DMS53 treated with DMSO at 0.1 percent for 48 hours (cell line): Measurements from ENCODE around the gene DTX4.
A peak's percentile ranks its signal among the peaks of the same experiment; 100 is the strongest.

Source experiments
- DNase-seq: peaks from one replicate; lab custom pipeline; 2025; ENCODE audit not compliant: unreplicated experiment; lab: John Stamatoyannopoulos, UW

DTX4 gene

DNA sequence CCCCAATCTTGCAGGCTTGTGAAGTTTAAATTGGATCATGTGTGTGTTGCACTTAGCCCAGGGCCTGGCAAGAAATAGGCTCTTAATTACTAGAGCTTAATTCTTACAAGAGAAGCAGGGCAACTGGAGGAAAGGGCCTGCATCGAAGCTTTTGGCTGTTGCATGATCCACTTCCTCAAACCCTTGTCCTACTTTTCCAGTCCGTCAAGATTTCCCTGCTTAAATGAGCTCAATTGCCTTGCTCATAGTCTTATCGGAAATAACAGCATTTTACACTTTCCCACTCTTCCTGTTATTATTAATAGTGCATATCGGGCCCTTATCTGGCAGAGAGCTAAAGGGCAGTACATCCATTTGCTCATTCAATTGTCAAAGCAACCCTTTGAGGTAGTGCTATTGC lies 18.1 kb downstream of the DTX4 start:
- DNase-seq = no peak

DNA sequence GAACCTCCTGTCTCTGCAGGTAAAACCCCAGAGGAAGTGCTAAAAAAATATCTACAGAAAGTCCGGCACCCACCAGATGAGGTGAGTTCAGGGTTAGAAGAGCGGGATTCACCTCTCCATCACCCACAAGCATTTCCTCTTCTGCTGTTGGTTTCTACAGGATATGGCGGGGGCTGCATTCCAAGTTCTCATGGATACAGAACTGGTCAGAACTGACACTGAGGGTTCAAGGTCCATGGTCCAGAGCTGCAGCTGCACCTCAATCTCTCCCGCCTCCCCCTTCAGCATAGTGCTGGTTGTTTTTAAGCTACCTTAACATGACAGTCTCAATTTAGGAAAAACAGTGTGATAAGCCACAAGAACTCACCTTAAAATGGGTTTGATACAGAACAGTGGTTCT lies 19.2 kb downstream of the DTX4 start:
- no peak for DNase-seq

DNA sequence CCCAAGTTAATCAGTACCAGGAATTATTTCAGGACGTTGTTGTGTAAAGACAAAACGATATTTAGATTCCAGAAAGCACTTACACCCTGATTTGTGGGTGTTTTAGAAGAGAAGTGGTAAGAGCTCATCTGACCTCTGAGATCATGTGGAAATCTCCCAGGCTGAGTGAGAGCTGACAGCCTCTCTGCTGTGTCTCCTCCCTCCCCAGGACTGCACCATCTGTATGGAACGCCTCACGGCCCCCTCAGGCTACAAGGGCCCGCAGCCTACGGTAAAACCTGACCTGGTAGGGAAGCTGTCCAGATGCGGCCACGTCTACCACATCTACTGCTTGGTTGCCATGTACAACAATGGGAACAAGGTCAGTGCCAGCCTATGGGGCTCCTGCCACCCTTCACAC lies 20.0 kb downstream of the DTX4 start:
- DNase-seq = no peak

DNA sequence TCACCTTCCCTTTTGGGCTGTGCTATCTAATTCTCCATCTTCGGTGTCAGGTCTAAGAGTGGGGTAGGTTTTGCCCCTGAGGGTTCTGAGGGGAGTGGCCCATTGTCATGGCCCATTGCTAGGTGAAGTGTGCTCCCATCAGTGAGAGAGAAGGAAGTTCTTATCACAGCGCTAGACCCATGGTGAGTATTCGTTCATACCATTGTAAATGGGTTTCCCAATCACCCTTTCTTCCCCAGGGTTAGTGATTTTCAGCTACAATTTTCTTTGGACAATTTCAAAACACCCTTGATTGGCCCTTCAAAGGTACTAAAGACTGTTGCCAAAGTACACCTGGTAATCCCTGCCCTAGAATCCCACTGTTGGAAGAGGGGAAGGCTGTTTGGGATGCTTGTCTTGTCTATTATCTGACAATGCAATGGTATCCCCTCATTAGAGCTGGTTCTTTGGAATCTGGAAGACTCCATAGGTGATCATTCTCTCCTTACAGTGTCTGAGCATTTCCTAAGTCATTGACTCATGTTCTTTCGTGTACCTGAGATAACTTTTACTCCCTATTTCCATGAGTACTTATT lies 20.6 kb downstream of the DTX4 start:
- DNase-seq = no peak

DNA sequence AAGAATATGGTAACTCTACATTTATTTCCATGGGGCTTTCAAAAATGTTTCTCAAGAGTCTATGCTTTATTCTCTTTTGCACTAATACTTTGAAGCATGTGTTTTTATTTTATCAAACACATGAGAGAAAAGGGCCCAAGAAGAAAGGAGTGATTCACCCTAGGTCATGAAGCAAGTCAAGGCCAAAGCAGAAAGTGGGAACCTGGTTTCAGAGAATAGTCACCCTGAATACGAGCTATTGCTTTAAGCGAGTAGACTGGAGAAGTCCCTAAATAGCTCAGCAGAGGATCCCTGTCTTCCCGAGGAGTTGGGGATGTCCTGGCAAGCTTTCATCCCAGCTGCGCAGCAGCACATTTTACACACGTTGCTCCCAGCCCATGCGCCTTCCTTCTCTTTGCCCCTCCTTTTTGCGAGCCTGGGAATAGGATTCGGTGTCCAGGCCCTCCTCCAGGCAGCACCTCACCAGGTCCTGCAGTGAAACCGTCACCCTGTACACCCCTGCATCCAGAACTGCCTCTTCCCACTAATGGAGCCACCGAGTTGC lies 21.7 kb downstream of the DTX4 start:
- no peak for DNase-seq

DNA sequence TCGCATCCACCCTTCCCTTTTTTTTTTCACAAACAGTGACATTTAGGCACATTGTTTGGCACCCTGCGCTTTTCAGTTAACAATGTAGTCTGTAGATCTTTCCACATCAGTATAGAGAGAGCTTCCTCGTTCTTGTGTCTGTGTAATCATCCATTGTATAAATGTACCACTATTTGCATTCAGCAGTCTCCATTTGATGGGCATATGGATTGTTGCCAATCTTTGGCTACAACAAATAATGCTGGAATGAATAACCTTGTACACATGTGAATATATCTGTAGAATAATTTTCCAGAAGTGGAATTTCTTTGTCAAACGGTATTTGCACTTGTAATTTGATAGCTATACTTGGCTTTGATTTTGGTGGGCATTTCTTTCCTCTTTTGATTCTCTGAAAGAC lies 23.7 kb downstream of the DTX4 start:
- DNase-seq = no peak

DNA sequence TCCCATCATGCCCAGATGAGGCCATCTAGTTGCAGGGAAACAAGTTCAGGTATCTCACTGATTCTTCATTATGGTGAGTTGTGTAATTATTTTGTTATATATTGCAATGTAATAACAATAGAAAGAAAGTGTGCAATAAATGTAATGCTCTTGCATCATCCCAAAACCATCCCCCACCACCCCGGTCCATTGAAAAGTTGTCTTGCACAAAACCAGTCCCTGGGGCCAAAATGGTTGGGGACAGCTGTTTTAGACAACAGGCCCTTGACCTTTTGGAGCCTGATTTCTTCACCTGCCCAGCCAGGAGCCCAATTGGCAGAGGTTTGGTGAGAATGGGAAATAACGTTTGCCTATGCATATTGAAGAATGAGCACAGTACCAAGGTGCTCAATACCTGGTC lies 24.8 kb downstream of the DTX4 start:
- DNase-seq = no peak

DNA sequence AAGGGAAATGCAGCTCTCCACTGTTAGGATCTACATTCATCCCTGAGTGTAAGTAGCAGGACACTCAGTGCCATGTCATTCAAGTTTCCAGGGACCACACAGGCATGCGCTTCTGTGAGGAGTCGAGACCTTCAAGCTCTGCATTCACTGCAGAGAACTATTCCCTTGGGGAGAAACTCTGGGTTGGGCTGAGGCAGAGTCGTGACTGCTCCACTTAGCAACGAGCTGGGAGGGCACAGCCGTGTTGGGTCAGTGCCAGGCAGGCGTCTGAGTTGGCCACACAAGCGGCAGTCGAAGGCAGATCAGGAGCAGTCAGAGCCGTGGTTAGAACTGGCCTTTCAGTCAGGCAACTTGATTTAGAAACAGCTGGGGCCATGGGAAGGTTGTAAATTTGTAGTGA lies 26.1 kb downstream of the DTX4 start:
- DNase-seq = no peak

DNA sequence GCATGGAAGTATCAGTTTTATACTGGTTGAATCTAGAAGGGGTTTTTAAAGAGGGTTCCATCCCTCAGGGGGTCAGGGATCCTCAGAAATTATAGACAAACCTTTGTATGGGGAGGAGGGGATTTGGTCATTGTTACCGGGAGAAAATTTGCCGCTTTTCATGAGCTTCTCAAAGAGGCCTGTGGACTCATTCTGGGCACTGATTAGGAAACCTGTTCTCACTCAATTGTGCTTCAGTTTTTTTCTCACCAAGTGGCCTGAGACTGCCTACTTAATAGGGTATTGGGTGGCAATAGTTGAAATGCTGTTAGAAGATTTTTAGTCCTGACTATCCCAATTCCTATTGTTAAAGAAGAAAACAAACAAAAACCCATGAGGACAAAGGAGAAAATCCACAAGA lies 26.8 kb downstream of the DTX4 start:
- DNase-seq = no peak

DNA sequence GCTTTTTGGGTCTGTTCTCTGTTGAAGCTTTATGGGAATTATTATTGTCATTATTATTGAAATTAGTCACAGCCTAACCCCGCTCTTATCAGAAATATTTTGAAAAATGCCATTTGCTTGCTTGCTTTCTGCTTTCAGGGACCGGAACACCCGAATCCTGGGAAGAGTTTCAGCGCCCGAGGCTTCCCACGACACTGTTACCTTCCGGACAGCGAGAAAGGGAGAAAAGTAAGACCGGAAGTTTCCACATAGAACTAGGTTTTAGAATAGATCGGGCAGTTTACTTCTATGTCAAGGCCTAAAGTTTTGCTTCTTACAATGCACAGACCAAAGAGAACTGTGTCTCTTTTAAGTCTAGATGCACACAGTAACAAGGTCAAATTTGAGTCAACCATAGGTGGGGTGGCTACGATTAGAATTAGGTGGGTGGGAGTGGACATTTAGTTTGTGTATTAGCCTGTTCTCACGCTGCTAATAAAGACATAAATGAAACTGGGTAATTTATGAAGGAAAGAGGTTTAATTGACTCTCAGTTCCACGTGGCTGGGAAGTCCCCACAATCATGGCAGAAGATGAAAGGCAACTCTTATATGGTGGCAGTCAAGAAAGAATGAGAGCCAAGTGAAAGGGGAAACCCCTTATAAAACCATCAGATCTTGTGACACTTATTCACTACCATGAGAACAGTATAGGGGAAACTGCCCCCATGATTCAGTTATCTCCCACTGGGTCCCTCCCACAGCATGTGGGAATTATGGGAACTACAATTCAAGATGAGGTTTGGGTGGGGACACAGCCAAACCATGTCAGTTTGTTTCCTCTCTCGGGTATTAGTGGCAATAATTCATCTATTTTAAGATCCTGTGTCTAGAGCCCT lies 27.9 kb downstream of the DTX4 start:
- DNase-seq = no peak

DNA sequence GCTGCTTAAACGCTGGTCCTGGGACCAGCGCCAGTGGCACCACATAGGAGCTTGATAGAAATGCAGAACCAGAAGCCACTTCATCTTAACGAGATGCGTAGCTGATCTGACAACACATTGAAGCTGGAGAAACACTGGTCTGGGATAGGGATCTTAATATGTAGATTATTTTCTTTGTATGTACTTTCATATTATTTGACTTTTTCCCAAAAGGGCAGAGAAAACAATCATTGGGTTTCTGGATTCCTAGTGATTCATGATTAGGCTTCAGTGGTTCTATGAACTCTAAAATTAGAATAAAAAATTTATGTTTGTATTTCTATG lies 28.5 kb downstream of the DTX4 start:
- no peak for DNase-seq

DNA sequence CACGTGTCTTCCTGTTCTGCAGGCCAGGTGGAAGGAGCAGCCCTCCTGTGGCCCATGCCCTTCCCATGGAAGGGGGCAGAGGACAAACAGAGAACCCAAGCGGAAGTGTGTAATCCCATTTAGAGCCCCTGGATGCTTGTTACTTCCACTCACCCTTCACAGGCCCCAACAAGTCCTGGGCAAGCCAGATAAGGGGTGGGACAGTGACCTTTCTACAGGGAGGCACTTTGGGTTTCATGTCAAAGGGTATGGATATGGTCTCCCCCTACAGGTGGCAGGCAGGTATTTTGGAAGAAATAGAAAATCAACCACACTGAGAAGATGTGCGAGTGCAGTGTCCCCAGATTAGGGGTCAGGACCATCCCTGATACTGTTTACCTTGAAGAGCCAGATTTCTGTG lies 29.4 kb downstream of the DTX4 start:
- DNase-seq = no peak

DNA sequence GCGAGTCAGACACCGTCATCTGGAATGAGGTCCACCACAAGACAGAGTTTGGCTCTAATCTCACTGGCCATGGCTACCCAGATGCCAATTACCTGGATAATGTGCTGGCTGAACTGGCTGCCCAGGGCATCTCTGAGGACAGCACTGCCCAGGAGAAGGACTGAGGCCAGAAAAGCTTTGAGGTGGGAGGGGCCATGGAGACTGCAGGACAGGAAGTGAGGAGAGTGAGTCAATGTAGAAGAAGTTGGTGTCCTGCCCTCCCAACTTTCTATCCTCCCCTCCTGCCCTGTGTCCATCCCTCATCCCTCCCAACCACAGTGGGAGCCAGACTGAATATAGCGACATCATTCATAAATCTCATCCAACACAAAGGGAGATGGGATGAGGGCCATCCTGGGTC lies 32.8 kb downstream of the DTX4 start:
- DNase-seq = no peak

DNA sequence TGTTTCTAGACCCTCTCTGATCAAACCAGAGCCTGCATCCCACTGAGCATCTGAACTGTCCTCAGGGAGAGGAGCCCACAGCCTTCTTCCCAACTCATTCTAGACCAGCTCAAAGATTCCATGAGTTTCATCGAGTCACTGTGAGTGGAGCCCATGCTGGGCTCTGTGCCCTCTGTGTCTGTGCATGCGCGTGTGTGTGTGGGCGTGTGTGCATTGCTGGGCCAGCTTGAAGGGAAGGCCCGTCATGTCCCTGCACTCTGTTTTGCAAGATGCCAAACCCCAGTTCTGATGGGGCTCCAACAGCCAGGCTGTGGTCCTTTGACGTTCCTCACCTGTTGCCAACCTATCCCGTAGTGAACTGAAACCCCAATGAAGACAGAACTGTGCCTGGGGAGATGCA lies 33.7 kb downstream of the DTX4 start:
- DNase-seq = no peak

DNA sequence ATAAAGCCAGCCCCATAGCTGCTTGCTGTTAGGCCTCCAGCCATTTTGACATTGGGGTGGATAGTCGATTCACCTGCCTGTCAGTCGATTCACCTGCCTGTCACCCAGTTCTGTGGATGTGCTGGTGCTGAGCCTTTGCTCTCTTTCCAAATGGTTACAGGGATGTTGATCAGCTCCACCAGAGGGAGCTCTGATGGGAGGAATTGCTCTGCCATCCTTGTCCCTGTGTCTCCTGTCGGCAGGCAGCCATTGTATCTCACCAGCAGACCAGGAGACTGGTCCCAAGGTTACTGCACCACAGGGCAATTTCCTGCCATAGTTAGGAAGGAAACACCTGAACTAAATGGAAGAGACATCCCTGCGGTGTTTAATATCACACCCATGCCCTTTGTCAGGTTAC lies 34.7 kb downstream of the DTX4 start:
- peak; percentile 6 for DNase-seq

DNA sequence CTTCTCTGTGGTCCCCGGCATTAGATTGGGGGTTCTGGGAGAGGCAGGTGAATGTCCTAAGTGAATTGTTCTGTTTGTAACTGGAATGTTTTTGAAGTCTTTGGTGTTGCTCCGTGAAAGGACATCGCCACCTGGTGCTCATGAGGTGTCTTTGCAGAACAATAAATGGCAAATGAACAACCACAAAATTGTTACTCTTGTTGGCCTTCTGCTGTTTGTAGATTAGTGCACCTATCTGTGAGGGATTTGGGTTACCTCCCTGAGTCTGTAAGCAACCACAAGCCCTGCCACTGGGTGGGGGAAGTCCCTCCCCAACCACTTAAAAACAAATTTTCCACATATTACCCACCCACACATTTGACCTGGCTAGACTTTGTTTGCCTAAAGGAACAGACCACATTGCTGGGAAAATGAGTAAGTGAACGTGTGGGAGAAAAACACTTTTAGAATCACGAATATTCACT lies 36.1 kb downstream of the DTX4 start:
- peak; percentile 32 for DNase-seq

DNA sequence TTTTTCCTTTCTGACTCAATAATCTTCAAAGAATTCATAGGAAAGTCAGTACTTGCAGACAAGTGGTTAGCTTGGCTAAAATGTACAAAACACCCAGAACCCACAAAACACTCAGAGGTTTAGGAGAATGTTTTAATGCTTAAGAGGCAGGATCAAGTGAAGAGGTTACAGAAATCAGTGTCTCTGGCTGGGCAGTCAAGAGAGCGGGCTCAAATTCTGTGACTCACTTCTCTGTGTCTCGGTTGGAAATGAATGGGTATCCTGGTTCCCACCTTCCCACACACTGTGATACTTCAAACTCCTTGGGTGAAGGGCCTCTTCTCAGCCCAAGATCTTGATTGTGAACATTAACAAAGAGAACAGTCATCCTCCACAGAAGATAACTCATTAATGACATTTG lies 37.0 kb downstream of the DTX4 start:
- no peak for DNase-seq

DNA sequence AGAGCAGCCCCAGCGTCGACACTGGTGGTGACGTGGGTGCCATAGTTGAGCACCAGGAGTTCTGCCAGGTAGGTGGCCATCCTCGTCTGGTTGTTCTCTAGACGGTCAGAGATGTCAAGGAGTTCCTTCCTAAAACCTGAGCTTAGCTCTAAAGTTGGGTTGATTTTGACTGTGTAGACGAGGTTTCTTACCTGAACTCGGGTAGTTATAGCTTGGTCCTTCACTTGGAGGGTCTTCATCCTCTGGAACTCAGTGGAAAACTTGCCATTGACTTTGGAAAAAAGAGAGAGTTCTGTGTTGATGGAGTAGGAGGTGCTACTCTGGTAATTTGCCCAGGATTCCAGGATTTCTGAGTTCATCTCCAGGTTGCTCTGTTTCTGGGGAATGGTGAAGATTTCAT lies 40.3 kb downstream of the DTX4 start:
- DNase-seq = no peak

DNA sequence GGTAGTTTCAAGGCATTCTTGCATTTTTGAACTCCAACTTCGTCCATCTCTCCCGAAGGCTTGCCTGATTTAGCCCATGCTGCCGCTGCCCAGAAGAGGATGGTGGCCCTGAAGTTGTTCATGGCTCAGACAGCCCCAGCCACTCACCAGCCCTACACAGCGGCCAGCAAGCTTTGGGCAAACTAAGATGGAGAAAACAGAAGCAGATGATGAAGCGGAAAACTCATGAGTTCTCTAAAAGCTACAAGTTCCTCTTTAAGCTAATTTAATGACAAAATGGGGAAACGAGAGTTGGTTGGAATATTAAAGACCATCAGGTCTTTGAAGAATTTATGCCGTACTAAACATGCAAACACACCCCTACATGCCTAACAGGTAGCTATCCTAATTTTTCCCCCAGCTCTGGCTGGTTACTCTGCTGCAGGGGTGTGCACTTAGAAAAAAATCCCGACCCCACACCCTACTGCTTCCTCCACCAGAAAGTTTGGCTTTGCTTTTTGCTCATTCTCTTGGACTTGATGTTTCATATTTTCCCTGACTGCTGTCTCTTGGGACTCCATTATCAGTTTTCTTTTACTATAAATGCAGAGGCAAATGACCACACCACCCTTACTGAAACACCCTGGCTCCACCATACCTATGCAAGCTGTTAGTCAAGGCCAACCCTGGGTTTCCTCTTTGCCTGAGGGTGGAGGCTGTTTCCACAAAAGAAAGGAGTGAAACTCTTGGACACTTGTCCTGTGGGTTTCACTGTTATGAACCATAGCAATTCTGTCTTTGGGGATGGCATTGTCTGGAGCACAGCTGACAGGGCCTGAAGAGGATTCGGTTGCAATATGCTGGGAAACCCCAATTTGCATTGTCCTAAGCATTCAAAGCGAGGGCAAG lies 41.1 kb downstream of the DTX4 start, which contains the start of gene MPEG1:
Gene MPEG1 (minus strand): TSS at position 184 of the 888 bp plus-strand sequence. CDS start 62 bp downstream, at position 122.
- no peak for DNase-seq

DNA sequence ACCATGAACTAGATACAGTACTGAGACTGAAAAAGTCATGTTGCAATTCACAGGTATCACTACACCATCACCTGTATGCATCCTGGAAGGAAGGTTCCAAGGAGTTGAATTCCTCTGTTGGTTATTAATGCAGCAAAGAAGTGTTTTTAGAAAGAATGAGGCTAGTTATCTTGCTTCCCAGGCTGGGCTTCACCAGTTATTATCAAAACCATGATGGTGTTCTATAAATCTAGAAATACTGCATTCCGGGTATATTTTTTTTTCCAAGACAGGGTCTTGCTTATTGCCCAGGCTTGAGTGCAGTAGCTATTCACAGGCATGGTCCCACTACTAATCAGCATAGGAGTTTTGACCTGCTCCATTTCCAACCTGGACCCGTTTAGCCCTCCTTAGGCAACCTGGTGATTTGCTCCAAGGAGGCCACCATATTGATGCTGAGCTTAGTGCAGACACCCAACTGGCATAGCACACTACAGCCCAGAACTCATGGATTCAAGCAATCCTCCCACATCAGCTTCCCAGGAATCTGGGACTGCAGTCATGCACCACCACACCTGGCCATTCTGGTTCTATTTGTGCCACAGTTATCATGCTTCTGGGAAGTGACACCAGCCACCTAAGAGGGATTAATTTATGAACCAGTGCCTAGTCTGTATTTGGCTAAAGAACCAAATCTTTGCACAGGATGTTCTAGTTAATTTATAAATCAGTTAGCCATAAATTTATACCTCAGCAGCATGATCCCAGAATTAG lies 42.4 kb downstream of the DTX4 start:
- no peak for DNase-seq
